DMS53 (cell line): ENCODE data around the gene CEP290.

ENCODE experiments used
- DNase-seq: peaks from one replicate; lab custom pipeline; 2025; lab: John Stamatoyannopoulos, UW

The CEP290 gene

DNA sequence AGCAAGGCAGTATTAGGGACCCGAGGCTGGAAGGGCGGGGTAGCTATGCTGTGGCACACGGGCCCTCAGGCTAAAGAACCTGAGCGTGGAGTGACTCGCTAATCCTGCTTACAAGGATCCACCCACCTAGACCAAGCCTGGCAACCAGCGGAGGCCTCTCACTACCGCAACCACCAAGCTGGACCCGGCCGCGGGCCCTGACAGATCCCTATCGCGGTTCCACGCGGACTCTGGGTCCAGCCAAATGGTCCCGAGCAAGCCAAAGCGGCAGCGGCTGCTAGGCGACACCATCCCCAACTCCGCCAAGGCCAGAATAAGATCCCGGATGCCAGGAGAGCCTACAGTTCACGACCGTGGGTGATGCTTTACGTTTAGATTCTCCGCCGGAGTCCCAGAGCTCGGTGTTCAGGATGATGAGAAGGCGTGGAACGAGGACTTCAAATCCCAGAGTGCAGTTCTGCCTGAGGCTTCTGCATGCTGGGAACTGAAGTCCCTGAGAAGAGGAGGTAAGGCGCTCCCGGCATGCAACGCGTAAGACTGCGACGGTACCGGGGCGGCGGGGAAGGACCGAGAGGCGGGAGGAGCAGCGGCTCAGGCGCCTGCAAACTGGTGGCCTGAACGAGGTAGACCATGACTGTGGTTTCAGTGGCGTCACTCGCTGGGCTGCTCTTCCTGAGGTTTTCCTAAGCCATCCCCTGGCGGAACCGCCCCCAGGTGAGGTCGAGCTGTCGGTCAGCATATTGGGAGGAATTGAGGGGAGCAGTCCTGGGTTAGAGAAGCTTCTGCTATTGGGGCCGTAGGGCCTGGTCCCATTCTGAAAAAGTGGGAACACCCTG lies at the start of gene CEP290, which contains the start of gene TMTC3:
CEP290 (minus strand) TSS at position 315 of the 836 bp plus-strand sequence. CDS start 781 bp downstream, outside the sequence.
TMTC3 (plus strand) TSS at position 534 of the 836 bp plus-strand sequence. CDS start 6,009 bp downstream, outside the sequence.
- peak; percentile 100 for DNase-seq

GRCh38 chr12:88188180-88188579 lies 46.3 kb upstream of the CEP290 start:
- no peak for DNase-seq

DNA sequence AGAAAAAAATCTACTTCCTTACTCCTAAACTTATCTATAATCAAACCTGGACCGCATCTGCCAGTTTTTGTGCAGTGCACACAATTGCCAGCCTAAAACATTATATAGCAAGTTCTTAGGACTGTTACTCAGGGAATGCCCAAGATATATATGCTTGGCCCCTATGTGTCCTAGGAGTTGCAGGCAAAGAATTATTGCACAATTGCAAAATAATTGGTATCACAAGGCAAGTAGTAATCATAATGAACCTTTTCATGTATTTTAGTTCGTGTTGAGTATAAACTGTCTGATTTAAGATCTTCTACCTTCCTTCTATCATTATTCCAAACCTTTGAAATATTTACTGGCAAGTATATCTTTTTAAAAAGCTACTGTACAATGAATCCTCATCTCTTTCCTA lies 45.7 kb upstream of the CEP290 start:
- no peak for DNase-seq

GRCh38 chr12:88185988-88186387 lies 44.1 kb upstream of the CEP290 start:
- DNase-seq: peak; percentile 84

DNA sequence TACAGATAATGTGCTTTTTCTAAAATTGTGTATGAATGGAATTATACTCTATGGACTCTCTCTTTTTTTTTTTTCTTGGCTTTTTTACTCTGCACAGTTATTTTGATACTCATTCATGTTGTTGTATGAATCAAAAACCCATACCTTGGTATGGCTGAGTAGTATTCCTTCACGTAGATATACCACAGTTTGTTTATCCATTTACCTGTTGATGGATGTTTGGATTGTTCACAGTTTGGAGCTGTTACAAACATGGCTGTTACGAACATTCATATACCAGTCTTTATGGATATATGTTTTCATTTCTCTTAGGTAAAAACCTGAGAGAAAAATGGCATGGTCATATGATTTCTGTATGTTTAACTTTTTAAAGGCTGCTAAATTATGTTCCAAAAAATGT lies 43.4 kb upstream of the CEP290 start:
- DNase-seq: no peak

- no peak for DNase-seq
These were observed 42.3 kb upstream of the CEP290 start for GRCh38 chr12:88184196-88184595.

DNA sequence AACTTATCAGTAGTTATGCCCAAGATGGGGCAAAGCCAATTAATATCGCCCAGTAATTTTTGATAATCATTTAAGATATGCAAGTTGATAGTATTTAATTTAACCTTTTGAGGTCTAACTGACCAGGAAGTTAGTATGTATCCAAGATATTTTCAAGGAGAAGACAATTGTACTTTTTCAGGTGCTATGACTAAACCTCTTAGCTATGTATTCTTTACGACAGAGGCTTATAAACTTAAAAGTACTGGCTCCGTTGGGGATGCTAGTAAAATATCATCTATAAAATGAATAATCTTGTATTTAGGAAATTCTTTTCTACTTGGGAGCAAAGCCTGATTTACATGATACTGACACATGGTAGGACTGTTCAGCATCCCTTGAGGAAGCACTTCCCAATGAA lies 40.5 kb upstream of the CEP290 start:
- no peak for DNase-seq

DNA sequence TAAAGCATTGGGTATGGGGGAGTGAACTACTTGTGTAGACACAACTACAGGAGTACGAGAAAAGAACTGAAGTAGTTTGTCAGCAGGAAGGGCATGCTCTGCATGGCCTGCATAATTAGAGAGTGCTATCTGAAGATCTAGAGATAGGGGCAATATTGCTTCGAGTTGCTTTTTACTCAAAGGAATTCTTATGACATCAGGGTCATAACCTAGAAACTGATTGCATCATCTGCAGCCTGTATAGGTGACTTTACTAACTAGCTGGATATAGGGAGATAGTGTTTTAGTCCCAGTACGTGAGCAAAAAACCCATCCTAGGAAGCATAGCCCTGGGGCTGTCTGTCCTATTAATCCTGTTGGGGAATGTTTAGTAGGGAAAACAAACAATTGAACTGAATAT lies 40.0 kb upstream of the CEP290 start:
- DNase-seq: no peak

DNA sequence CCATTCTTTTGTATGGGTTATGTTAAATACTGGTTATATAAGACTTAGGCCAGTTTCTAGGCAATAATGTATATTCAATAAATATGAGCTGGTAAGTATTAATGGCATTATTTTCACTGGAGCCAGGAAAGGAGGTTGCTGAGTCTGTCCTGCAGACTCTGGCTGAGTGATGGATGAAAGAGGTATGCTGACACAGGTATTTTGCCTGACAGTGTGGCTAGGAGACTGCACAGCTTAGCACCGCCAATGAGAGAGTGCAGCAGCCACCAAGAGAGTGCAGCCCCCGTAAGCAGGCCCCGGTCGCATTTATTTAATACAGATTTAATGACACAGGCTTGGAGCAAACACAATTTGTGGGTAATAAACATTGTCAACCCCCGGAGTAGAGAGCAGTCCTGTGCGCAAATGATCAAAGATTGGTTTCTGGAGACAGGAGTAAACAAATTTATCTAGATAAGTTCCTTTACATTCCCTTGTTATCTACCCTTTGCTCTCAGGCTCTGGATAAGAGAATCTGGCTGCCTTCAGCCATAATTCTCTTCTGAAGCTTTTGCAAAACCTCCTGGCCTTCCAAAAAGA lies 37.6 kb upstream of the CEP290 start:
- DNase-seq: no peak

DNA sequence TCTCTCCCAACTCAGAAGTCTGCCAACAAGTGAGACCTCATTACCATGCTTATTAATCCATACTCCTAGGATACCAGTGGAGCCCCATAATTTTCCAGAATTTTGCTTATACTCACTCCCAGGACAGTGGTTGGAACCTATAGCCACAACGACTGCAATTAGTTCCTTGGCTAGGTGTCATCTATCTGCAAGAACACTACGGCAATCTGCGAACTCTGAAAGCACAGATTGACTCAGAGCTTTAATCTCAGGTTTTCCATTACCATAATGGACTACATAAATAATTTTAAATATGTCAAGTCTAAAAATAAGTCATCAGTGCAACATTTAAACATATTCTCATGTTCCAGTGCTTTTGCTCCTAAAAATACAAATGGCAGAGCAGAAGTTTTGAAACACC lies 33.7 kb upstream of the CEP290 start:
- no peak for DNase-seq

GRCh38 chr12:88172844-88173407 lies 31.0 kb upstream of the CEP290 start:
- peak; percentile 17 for DNase-seq

- no peak for DNase-seq
These were observed 25.5 kb upstream of the CEP290 start for GRCh38 chr12:88167384-88167783.

DNA sequence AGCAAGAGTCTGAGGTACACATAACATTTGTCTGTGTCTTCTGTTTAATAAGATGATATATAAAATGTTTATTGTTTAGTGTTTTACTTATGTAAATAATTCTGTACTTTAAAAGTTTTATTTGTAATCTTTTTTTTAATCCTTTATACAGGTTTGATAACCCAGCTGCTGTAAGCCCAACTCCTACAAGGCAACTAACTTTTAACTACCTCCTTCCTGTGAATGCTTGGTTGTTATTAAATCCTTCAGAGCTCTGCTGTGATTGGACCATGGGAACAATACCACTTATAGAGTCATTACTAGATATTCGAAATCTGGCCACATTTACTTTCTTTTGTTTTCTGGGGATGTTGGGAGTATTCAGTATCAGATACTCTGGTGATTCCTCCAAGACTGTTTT lies 24.3 kb upstream of the CEP290 start:
- no peak for DNase-seq

DNA sequence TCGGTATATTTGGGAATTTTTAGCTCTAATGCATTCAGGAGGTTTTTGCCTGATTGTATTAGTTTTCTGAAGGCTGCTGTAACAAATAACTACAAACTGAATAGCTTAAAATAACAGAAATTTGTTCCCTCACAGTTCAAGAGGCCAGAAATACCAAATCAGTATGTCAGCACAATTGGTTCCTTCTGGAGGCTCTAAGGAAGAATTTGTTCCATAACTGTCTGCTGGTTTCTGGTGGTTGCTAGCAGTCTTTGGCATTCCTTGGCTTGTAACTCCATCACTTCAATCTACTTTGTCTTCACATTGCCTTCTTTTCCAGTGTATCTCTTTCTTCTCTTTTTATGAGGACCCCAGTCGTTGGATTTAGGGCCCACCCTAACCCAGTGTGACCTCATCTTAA lies 21.5 kb upstream of the CEP290 start:
- no peak for DNase-seq

- DNase-seq: no peak
These were observed 14.3 kb upstream of the CEP290 start for GRCh38 chr12:88156075-88156654.

DNA sequence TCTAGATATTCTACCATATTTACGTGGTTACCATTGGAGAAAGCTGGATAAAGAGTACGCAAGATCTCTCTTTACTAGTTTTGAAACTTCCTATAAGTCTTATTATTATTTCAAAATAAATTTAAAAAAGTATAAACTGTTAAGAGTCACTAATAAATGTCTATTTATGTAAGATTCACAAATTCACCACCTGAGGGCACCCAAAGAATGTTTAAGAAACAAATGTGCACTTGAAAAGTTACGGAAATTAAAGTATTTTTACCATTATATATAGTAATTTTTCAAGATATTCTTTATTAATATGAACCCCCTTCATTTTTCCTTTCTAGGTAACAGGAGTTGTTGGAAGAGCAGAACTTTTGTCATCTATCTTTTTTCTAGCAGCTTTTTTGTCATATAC lies 12.1 kb upstream of the CEP290 start:
- DNase-seq: peak; percentile 60

DNA sequence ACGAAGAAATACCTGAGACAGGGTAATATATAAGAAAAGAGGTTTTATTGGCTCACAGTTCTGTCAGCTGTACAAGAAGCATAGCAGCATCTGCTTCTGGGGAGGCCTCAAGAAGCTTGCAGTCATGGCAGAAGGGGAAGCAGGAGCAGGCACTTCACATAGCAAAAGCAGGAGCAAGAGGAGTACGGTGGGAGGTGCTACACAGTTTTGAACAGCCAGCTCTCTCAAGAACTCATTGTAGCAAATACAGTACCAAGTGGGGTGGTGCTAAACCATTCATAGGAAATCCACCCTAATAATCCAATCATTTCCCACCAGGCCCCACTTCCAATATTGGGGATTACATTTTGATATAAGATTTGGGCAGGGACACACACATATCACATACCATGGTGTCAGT lies 8.2 kb upstream of the CEP290 start:
- DNase-seq: no peak

GRCh38 chr12:88145567-88146505 lies 3.9 kb upstream of the CEP290 start:
- no peak for DNase-seq

DNA sequence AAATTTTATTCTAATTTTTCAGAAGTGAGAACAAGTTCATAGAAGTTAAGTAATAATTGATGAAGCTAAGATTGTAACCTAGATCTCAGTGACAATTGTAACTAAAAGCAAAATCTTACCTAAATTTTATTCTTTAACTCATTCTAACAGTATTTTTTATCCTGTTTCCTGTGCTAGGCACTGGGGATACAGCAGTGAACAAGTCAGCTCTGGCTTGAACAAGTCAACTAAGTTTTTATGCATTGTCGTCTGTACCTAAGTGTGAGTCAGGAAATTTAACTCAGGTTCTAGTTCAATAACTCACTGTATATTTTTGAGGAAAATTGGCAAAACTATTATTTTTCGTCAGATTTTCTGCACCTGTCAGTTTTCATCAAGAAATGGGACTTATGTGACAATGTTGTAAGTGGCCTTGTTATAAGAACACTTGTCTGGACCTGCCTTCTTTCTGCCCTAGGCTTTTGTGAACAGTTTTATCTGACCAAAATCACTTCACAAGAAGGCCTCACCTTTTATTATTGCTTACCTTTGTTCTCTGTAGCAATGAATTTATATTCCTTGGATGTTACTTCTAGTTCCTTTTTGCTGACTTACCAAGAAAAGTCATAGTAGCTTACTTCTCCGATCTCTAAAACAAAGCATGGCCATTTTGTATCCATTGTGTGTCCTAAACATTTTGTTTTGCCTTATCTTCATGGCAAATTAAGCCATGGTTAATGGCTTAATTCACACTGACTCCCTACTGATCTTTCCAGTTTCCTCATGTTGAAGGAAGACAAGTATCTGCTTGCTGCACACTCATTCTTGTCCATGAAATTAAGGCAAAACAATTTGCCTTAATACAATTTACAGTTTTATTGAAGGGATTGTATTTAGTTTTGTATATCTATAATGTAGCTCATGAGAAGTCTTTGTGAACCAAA lies 2.9 kb upstream of the CEP290 start:
- DNase-seq: no peak

GRCh38 chr12:88144037-88144436 lies 2.1 kb upstream of the CEP290 start:
- DNase-seq: no peak

- DNase-seq: peak; percentile 71
These were observed 713 bp upstream of the CEP290 start for GRCh38 chr12:88142610-88142991.
